ENCODE data around the gene SUPT3H. TPM values are rescaled to one million over a fixed set of nuclear protein-coding genes. Genes with fewer than 3 reads are reported as not detected.

The SUPT3H gene
- total and polyA plus RNA-seq, 2 of the 13 experiments (the other 11 are each of a cell fraction or from before 2014, with no cell fraction given): 11.9 to 36.1 TPM

- TF ChIP-seq ZNF770 (CRISPR knock-in tag; IDR thresholded peaks at IDR 0.05): no peak
- TF ChIP-seq MYC (CRISPR knock-in tag; IDR thresholded peaks at IDR 0.05; ENCODE audit: borderline replicate concordance): no peak; the same call in 1 of the 2 replicates
- TF ChIP-seq MIER2 (CRISPR knock-in tag; IDR thresholded peaks at IDR 0.05): 0 out of 2 replicates have a peak, but pooled peaks have one; percentile 34
- TF ChIP-seq ZNF441 (CRISPR knock-in tag; IDR thresholded peaks at IDR 0.05; ENCODE audit: borderline replicate concordance): no peak
- TF ChIP-seq ZBTB21 (CRISPR knock-in tag; IDR thresholded peaks at IDR 0.05): no peak; the same call in 1 of the 2 replicates
- TF ChIP-seq ZNF232 (CRISPR knock-in tag; IDR thresholded peaks at IDR 0.05; ENCODE audit: borderline replicate concordance): no peak
- no peak for TF ChIP-seq GZF1 (CRISPR knock-in tag; IDR thresholded peaks at IDR 0.05)
- 0 out of 2 replicates have a peak, but pooled peaks have one; percentile 31 for TF ChIP-seq ZNF24 (IDR thresholded peaks at IDR 0.05)
- no peak for TF ChIP-seq ZNF282 (IDR thresholded peaks at IDR 0.05; ENCODE audit: partially characterized antibody)
- TF ChIP-seq ZNF446 (CRISPR knock-in tag; IDR thresholded peaks at IDR 0.05): no peak
- peak; percentile 78; the same call in 1 of the 2 replicates for TF ChIP-seq EHMT2 (IDR thresholded peaks at IDR 0.05; ENCODE audit: borderline replicate concordance, low read depth, low read length)
- peak; percentile 47; the same call in 1 of the 2 replicates for TF ChIP-seq RXRB (CRISPR knock-in tag; IDR thresholded peaks at IDR 0.05; ENCODE audit: borderline replicate concordance)
- TF ChIP-seq CSRNP2 (CRISPR knock-in tag; conservative IDR thresholded peaks at IDR 0.05; ENCODE audit: low read depth): no peak
- 0 out of 2 replicates have a peak, but pooled peaks have one; percentile 55 for TF ChIP-seq ZNF292 (CRISPR knock-in tag; IDR thresholded peaks at IDR 0.05; ENCODE audit: borderline replicate concordance, low read depth)
- no peak for TF ChIP-seq ZBTB25 (CRISPR knock-in tag; IDR thresholded peaks at IDR 0.05)
- no peak for TF ChIP-seq MBD4 (IDR thresholded peaks at IDR 0.05; ENCODE audit: borderline replicate concordance, low read length)
- no peak for TF ChIP-seq RFX3 (CRISPR knock-in tag; IDR thresholded peaks at IDR 0.05)
- TF ChIP-seq MIER3 (CRISPR knock-in tag; IDR thresholded peaks at IDR 0.05; ENCODE audit: borderline replicate concordance): peak; percentile 67; the same call in 1 of the 2 replicates
- peak; percentile 45; the same call in 1 of the 2 replicates for TF ChIP-seq ZSCAN29 (CRISPR knock-in tag; conservative IDR thresholded peaks at IDR 0.05)
- TF ChIP-seq ZNF775 (CRISPR knock-in tag; IDR thresholded peaks at IDR 0.05; ENCODE audit: borderline replicate concordance): no peak
Observed at GRCh38 chr6:44920952-44921491, 456.7 kb downstream of the SUPT3H start (continued).

Measured in HepG2 (cell line).